HepG2 (cell line): ENCODE results near the gene SNAI3. TPM values are rescaled to one million over a fixed set of nuclear protein-coding genes. Genes with fewer than 3 reads are reported as not detected.

Experiments used
- BCLAF1 ChIP-seq: fragments of 450-650 bp; IDR thresholded peaks from 2 replicates; pipeline ENCODE4 v1.6.1; 2017; ENCODE audit warnings: mild to moderate bottlenecking
- DRAP1 ChIP-seq: IDR thresholded peaks from 2 replicates; pipeline ENCODE4 v1.6.1; 2016; ENCODE audit warnings: missing genetic modification reagents, missing compliant biosample characterization
- FOXA3 ChIP-seq: IDR thresholded peaks from 2 replicates; pipeline ENCODE4 v1.6.1; 2016; ENCODE audit warnings: missing genetic modification reagents, missing compliant biosample characterization
- HNRNPUL1 ChIP-seq: fragments of 200-400 bp; formaldehyde crosslinking; IDR thresholded peaks from 2 replicates; pipeline ENCODE4 v1.6.1; 2017; ENCODE audit warnings: low read depth, mild to moderate bottlenecking, low read length, moderate library complexity
- RERE ChIP-seq: IDR thresholded peaks from 2 replicates; pipeline ENCODE4 v1.6.1; 2016; ENCODE audit warnings: low read depth, missing genetic modification reagents, missing compliant biosample characterization
- SCMH1 ChIP-seq: sonication (generic); formaldehyde crosslinking; IDR thresholded peaks from 2 replicates; pipeline ENCODE4 v1.9.0; 2021; ENCODE audit warnings: missing genetic modification reagents, mild to moderate bottlenecking, borderline replicate concordance
- THAP8 ChIP-seq: sonication (generic); formaldehyde crosslinking; IDR thresholded peaks from 2 replicates; pipeline ENCODE4 v1.5.1; 2020; ENCODE audit warnings: missing genetic modification reagents, mild to moderate bottlenecking, borderline replicate concordance
- ZMAT3 ChIP-seq: sonication (generic); formaldehyde crosslinking; conservative IDR thresholded peaks from 2 replicates; pipeline ENCODE4 v1.7.0; 2021; ENCODE audit warnings: missing genetic modification reagents
- ZNF142 ChIP-seq: sonication (generic); formaldehyde crosslinking; IDR thresholded peaks from 2 replicates; pipeline ENCODE4 v1.4.0; 2020; ENCODE audit warnings: missing genetic modification reagents
- ZNF501 ChIP-seq: sonication (generic); formaldehyde crosslinking; IDR thresholded peaks from 2 replicates; pipeline ENCODE4 v1.5.1; 2020; ENCODE audit warnings: mild to moderate bottlenecking, moderate library complexity, missing genetic modification reagents
- ZNF776 ChIP-seq: sonication (generic); formaldehyde crosslinking; IDR thresholded peaks from 2 replicates; pipeline ENCODE4 v1.4.0; 2020; ENCODE audit warnings: mild to moderate bottlenecking, missing genetic modification reagents
- ZSCAN20 ChIP-seq: sonication (generic); formaldehyde crosslinking; IDR thresholded peaks from 2 replicates; pipeline ENCODE4 v1.4.0; 2020; ENCODE audit warnings: missing genetic modification reagents, mild to moderate bottlenecking, borderline replicate concordance
- polyA plus RNA-seq, 8 experiments: library from polyadenylated mRNA; depleted of rRNA in 3 of 8; stranded (reverse) in 7 of 8; unstranded in 1 of 8; fragments of >200 nt; fragmentation: Illumina TruSeq in 4 of 8; extraction: Trizol in 4 of 8; gene quantifications; 2 replicates each; pipeline versions ENCODE4 v1.2.1 to v1.2.3, GENCODE V29; 2011 to 2016; ENCODE audit warnings: low read depth in 4 of 8, missing spikeins in 1 of 8, mixed read lengths in 1 of 8; ENCODE audit not compliant: insufficient read depth in 1 of 8
- total RNA-seq, 5 experiments: library from RNA; depleted of rRNA; stranded (reverse); fragments of >200 nt; fragmentation: Illumina TruSeq; extraction: Trizol; gene quantifications; 2 replicates each; pipeline ENCODE4 v1.2.3, GENCODE V29; 2016; ENCODE audit warnings: low read depth in 1 of 5

SNAI3 gene
- total and polyA plus RNA-seq, 2 of the 13 experiments (the other 11 are each of a cell fraction or from before 2014, with no cell fraction given), result 0.09 to 0.18 TPM

GRCh38 chr16:88700636-88701482 lies 14.6 kb upstream of the SNAI3 start (continued):
- TF ChIP-seq DRAP1 (CRISPR knock-in tag) (peak; percentile 48; the same call in 1 of the 2 replicates), THAP8 (CRISPR knock-in tag) (no peak), SCMH1 (CRISPR knock-in tag) (no peak), ZMAT3 (peak; percentile 83), ZSCAN20 (CRISPR knock-in tag) (no peak; the same call in none of the 2 replicates), ZNF142 (no peak), ZNF776 (peak; percentile 6; the same call in 1 of the 2 replicates), HNRNPUL1 (no peak), FOXA3 (0 out of 2 replicates have a peak, but pooled peaks have one; percentile 56), RERE (CRISPR knock-in tag) (peak; percentile 55; the same call in 1 of the 2 replicates), ZNF501 (CRISPR knock-in tag) (peak; percentile 85; the same call in 1 of the 2 replicates), BCLAF1 (no peak)
